HG02798 (cell line): ENCODE measurements around the gene VWA2.
"Not testable (repeated sequence)": the region's sequence is repeated elsewhere in the genome, so short reads cannot be mapped to it uniquely, and the experiment has no call there.

Experiments
- ATAC-seq: cut with Tn5 transposase; IDR thresholded peaks from one replicate; pipeline ENCODE4 v1.9.1; 2021; ENCODE audit warnings: mild to moderate bottlenecking; ENCODE audit not compliant: unreplicated experiment, poor library complexity

VWA2 gene

GRCh38 chr10:114313139-114313538 is 74.1 kb downstream of the VWA2 start:
- ATAC-seq: no peak

GRCh38 chr10:114313866-114314265 is 74.8 kb downstream of the VWA2 start:
- ATAC-seq: no peak

GRCh38 chr10:114315566-114316420 is 76.7 kb downstream of the VWA2 start:
- ATAC-seq: no peak

GRCh38 chr10:114316744-114317143 is 77.7 kb downstream of the VWA2 start:
- no peak for ATAC-seq

- no peak for ATAC-seq
These were observed 80.6 kb downstream of the VWA2 start for GRCh38 chr10:114319406-114320248.

GRCh38 chr10:114320249-114321116 is 81.4 kb downstream of the VWA2 start:
- ATAC-seq: no peak

- no peak for ATAC-seq
These were observed 83.3 kb downstream of the VWA2 start for GRCh38 chr10:114322344-114322743.

- ATAC-seq: no peak
These were observed 84.0 kb downstream of the VWA2 start for GRCh38 chr10:114323023-114323422.

GRCh38 chr10:114326795-114327194 is 87.7 kb downstream of the VWA2 start:
- ATAC-seq: no peak

GRCh38 chr10:114327537-114328440 is 88.7 kb downstream of the VWA2 start:
- ATAC-seq: no peak

GRCh38 chr10:114328441-114328812 is 89.4 kb downstream of the VWA2 start:
- ATAC-seq: no peak

GRCh38 chr10:114328874-114329273 is 89.8 kb downstream of the VWA2 start:
- no peak for ATAC-seq

- ATAC-seq: no peak
These were observed 90.7 kb downstream of the VWA2 start for GRCh38 chr10:114329634-114330365.

- no peak for ATAC-seq
These were observed 93.5 kb downstream of the VWA2 start for GRCh38 chr10:114332301-114333192.

- not testable (repeated sequence) for ATAC-seq
These were observed 94.4 kb downstream of the VWA2 start for GRCh38 chr10:114333441-114333840.

GRCh38 chr10:114334301-114334700 is 95.2 kb downstream of the VWA2 start:
- ATAC-seq: no peak

- ATAC-seq: no peak
These were observed 96.6 kb downstream of the VWA2 start for GRCh38 chr10:114335614-114336013.
